HUES6 (cell line): ENCODE data around the gene RDH8.

ENCODE experiments used
- H3K27ac ChIP-seq: 2 replicates; pipeline ENCODE4 v1.7.0; 2013; ENCODE audit warnings: low read depth, mild to moderate bottlenecking, low read length, inconsistent platforms
- H3K27me3 ChIP-seq: 2 replicates; pipeline ENCODE4 v1.6.1; 2013; ENCODE audit warnings: low read length; ENCODE audit not compliant: control insufficient read depth, insufficient read depth
- H3K36me3 ChIP-seq: 2 replicates; pipeline ENCODE4 v1.6.1; 2013; ENCODE audit warnings: low read length; ENCODE audit not compliant: control insufficient read depth, insufficient read depth
- H3K4me1 ChIP-seq: 2 replicates; pipeline ENCODE4 v1.6.1; 2013; ENCODE audit warnings: low read length; ENCODE audit not compliant: control insufficient read depth, insufficient read depth
- H3K4me3 ChIP-seq: 2 replicates; pipeline ENCODE4 v1.5.1; 2013; ENCODE audit warnings: low read depth, low read length
- H3K9ac ChIP-seq: one replicate; pipeline ENCODE4 v1.6.1; 2013; ENCODE audit warnings: mild to moderate bottlenecking, low read length
- H3K9me3 ChIP-seq: 2 replicates; pipeline ENCODE4 v1.6.1; 2013; ENCODE audit warnings: low read depth, low read length; ENCODE audit not compliant: control insufficient read depth, insufficient read depth

RDH8 gene

DNA sequence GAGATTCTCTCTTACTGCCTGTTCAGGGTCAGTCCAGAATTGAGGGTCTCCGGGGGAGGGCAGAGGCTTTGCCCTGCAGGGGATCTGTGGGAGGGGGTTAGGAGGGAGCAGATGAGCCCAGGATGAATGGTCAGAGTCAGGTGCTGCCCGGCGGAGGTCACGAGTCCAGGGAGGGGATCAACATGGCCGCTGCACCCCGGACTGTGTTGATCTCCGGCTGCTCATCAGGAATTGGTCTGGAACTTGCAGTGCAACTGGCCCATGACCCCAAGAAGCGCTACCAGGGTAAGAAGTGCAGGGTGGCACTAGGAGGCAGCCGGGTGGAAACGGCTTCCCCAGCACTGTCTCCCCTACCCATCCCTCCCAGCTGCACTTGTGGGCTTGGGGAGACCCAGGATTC is at the start of gene RDH8:
RDH8 (plus strand) TSS at position 168 of the 400 bp plus-strand sequence; CDS start at position 183, 15 bp downstream.
- H3K27ac ChIP-seq: no peak within 1 kb of the TSS
- H3K9ac ChIP-seq: no peak within 1 kb of the TSS
- no peak within 1 kb of the TSS for H3K4me3 ChIP-seq
- peaks cover 13% of the 10 kb centered on the region for H3K4me1 ChIP-seq
- H3K27me3 ChIP-seq: peaks cover 58% of the 10 kb centered on the region
- H3K9me3 ChIP-seq: no peaks in the 10 kb centered on the region
- H3K36me3 ChIP-seq: no peaks in the 10 kb centered on the region

DNA sequence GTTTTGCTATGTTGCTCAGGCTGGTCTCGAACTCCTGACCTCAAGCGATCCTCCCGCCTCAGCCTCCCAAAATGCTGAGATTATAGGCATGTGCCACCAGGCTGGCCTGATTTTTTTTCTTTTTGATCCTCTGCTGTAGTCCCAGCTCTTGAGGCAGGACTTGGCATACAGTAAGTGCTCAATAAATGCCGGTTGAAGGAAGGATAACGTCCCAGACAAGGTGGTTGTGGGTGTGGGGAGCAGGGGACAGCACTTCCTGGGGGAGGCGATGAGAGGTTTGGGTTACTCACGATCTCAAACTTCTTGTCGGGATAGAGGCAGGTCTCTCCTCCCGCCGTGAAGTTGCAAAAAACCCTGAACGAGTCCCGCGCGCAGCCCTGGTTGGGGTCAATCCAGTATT is 47.3 kb upstream of the RDH8 start:
- no peaks in the 10 kb centered on the region for H3K36me3 ChIP-seq
- peak overlapping the region; percentile 38 for H3K4me3 ChIP-seq
- H3K9ac ChIP-seq: no peak overlapping the region
- H3K9me3 ChIP-seq: no peaks in the 10 kb centered on the region
- peaks cover 39% of the 10 kb centered on the region for H3K27me3 ChIP-seq
- no peak overlapping the region for H3K27ac ChIP-seq
- peaks cover 3% of the 10 kb centered on the region; the same call in 1 of the 2 replicates for H3K4me1 ChIP-seq

DNA sequence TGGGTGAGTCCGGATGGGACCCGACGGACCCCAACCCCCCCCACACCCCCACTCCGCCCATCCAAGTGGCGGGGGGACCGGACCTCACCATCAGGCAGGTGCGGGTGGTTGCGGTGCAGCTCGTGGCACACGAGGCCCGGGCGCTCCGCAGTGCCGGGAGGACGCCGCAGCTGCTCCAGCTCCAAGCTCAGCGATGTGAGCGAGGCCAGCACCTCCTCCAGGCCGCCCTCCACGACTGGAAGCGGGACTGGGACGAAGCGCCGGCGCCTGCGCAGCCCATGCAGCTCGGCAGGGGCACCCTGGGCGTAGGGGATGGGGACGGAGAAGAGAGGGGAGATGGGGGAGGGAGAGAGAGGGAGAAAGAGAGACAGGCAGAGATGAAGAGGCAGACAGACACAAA is 46.8 kb upstream of the RDH8 start:
- Histone ChIP-seq H3K27me3 (peaks cover 39% of the 10 kb centered on the region), H3K4me1 (peaks cover 3% of the 10 kb centered on the region; the same call in 1 of the 2 replicates), H3K9me3 (no peaks in the 10 kb centered on the region), H3K36me3 (no peaks in the 10 kb centered on the region), H3K4me3 (peak overlapping the region; percentile 38), H3K27ac (no peak overlapping the region), H3K9ac (no peak overlapping the region)

- H3K27ac ChIP-seq: no peak overlapping the region
- H3K27me3 ChIP-seq: peaks cover 39% of the 10 kb centered on the region
- H3K9me3 ChIP-seq: no peaks in the 10 kb centered on the region
- H3K36me3 ChIP-seq: no peaks in the 10 kb centered on the region
- H3K4me3 ChIP-seq: no peak overlapping the region
- peaks cover 3% of the 10 kb centered on the region; the same call in 1 of the 2 replicates for H3K4me1 ChIP-seq
- H3K9ac ChIP-seq: no peak overlapping the region
Measured at GRCh38 chr19:9967326-9967725, 46.0 kb upstream of the RDH8 start.

DNA sequence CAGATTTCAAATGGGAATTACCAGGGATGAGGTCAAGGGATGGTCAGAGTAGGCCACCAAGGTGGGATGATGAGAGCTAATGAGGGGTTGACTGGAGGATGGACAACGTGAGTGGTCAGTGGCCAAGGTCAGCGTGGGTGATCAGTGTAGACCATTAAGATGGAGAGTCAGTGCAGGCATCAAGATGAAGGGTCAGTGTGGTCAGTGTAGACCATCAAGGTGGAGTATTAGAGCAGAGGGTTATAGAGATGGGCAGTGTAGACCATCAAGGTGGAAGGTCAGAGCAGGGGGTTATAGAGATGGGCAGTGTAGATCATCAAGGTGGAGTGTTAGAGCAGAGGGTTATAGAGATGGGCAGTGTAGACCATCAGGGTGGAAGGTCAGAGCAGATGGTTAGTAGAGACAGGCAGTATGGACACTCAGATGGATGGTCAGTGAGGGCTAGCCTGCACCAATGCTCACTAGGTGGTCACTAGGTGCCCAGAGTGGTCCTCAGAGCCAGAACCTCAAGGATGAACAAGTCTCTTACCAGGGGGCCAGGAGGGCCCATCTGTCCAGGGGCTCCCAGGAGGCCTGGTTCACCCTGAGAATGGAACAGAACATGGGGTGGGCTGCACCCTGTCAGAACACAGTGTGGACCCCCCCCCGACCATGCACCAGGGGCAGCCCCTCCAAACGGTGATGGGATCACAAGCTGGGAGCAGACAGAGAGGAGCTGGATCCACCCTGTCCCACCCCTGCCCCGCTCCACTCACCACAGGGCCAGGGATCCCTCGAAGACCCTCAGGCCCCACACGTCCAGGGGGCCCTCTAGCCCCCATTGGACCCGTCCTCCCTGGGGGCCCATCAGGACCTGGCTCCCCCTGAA is 44.2 kb upstream of the RDH8 start:
- H3K4me1 ChIP-seq: peaks cover 3% of the 10 kb centered on the region; the same call in 1 of the 2 replicates
- no peaks in the 10 kb centered on the region for H3K9me3 ChIP-seq
- peaks cover 39% of the 10 kb centered on the region for H3K27me3 ChIP-seq
- no peak overlapping the region for H3K27ac ChIP-seq
- no peak overlapping the region for H3K9ac ChIP-seq
- no peak overlapping the region for H3K4me3 ChIP-seq
- H3K36me3 ChIP-seq: no peaks in the 10 kb centered on the region

- H3K4me3 ChIP-seq: no peak overlapping the region
- H3K27me3 ChIP-seq: peaks cover 39% of the 10 kb centered on the region
- no peaks in the 10 kb centered on the region for H3K36me3 ChIP-seq
- H3K9ac ChIP-seq: no peak overlapping the region
- H3K4me1 ChIP-seq: peaks cover 3% of the 10 kb centered on the region; the same call in 1 of the 2 replicates
- no peaks in the 10 kb centered on the region for H3K9me3 ChIP-seq
- no peak overlapping the region for H3K27ac ChIP-seq
Measured at GRCh38 chr19:9969688-9969975, 43.7 kb upstream of the RDH8 start.

- Histone ChIP-seq H3K36me3 (no peaks in the 10 kb centered on the region), H3K4me1 (peaks cover 3% of the 10 kb centered on the region; the same call in 1 of the 2 replicates), H3K27ac (no peak overlapping the region), H3K9me3 (no peaks in the 10 kb centered on the region), H3K4me3 (no peak overlapping the region), H3K27me3 (peaks cover 37% of the 10 kb centered on the region), H3K9ac (no peak overlapping the region)
Measured at GRCh38 chr19:9970481-9970880, 42.8 kb upstream of the RDH8 start.

DNA sequence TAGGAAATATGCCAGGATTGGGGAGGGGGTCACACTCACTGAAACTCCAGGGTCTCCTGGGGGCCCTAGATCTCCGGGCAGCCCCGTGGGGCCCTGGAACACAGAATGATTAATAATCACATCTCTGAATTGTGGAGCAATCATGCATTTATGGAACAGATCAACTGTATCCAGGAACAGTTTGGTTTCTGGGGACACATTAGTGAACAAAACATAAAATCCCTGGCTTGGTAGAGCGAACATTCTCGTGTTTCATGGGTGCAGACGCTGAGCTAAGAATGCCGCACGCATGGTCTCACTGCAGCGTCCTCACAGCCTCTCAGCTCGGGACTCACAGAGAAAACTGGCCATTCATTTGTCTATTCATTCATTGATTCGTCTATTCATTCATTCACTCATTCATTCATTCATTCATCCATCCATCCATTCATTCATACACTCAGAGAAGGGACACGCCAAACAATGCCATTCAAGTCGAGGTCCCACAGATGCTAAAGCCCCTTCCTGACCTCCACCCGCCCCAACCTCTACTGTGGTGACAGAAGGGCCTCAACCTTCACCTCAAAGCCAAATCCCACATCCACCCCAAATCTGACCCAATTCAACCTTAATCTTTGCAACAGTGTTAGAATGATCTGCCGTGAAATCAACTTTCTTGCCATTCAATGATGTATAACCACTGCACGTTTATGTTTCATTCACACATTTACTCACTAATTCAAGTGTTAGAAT is 42.0 kb upstream of the RDH8 start:
- Histone ChIP-seq H3K27ac (no peak overlapping the region), H3K36me3 (no peaks in the 10 kb centered on the region), H3K9me3 (no peaks in the 10 kb centered on the region), H3K4me3 (no peak overlapping the region), H3K9ac (no peak overlapping the region), H3K27me3 (peaks cover 28% of the 10 kb centered on the region), H3K4me1 (peaks cover 3% of the 10 kb centered on the region; the same call in 1 of the 2 replicates)

- no peak overlapping the region for H3K27ac ChIP-seq
- no peaks in the 10 kb centered on the region for H3K36me3 ChIP-seq
- peaks cover 3% of the 10 kb centered on the region; the same call in 1 of the 2 replicates for H3K4me1 ChIP-seq
- H3K9me3 ChIP-seq: no peaks in the 10 kb centered on the region
- H3K4me3 ChIP-seq: no peak overlapping the region
- peaks cover 21% of the 10 kb centered on the region for H3K27me3 ChIP-seq
- no peak overlapping the region for H3K9ac ChIP-seq
Measured at GRCh38 chr19:9972103-9972502, 41.2 kb upstream of the RDH8 start.

DNA sequence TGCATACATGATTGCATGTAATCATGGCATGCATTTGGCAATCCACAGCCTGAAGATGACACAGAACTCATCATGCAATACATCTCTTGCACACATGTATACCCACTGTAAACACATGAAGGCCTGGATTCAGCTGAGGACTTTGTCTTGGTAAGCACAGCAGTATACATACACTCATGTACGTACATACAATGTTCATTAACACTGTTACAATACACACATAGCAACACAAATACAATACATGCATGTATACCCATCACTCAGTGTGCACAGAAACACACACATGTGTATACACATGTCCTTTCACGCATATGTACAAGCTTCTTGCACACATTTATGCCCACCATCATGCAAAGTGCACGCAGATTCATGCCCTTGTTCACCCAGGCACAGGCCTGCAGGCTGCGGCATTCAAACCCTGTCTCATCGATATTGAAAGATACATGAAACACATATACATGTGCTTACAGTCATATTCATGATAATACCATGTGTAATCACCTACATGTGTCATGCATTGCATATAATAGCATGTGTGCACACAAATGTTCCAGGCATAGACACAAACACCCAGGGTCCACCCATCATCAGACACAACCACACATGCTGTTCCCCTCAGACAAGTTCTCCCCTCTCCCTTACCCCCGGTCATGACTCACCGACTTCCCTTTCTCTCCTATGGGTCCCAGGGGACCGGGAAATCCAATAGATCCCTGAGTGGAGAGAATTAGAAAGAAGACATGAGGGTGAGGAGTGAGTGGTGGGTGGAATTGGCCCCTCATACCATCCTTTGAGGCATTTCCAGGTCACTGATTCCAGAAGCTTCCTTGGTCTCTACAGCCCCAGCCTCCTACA is 31.6 kb upstream of the RDH8 start:
- Histone ChIP-seq H3K9me3 (no peaks in the 10 kb centered on the region), H3K27me3 (no peaks in the 10 kb centered on the region; the same call in 1 of the 2 replicates), H3K4me3 (no peak overlapping the region), H3K9ac (no peak overlapping the region), H3K4me1 (peaks cover 3% of the 10 kb centered on the region; the same call in 1 of the 2 replicates), H3K36me3 (no peaks in the 10 kb centered on the region), H3K27ac (no peak overlapping the region)
